Amygdala (tissue), 56 donors: ENCODE data around the gene DBNL.

ENCODE experiments used
- DNase-seq, 56 donors: peaks; one replicate each; lab custom pipeline; 2025; lab: John Stamatoyannopoulos, UW

The DBNL gene

DNA sequence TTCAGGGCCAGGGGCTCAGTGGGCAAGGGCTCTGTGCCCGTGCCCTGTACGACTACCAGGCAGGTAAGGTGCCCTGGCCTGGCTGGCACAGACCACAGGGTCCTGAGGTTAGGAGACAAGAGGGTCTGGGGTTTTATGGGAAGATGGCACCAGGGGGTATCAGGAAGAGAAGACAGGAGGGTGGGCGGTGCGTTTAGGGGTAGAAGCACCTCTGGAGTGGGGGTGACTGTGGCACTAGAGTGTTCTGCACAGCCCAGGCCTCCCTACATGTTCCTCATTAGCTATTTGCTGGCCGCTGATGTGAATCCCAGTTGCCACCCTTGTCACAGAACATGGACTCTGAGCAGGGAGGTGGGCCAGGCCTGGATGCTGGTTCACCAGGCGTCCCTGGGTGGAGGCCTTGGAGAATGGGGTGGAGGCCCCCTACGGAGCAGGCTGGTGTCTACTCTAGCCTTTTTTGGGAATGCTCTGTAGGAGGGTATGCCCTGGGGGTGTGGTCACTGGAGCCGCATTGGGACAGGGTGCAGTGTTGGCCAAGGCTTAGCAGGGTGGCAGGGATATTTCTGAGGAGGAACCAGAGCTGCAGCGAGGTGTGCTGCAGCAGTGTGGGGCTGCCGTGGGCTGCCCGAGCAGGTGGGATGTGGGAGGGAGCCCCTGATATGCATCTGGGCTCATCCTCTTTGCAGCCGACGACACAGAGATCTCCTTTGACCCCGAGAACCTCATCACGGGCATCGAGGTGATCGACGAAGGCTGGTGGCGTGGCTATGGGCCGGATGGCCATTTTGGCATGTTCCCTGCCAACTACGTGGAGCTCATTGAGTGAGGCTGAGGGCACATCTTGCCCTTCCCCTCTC is 15.8 kb downstream of the DBNL start:
- no peak for DNase-seq

DNA sequence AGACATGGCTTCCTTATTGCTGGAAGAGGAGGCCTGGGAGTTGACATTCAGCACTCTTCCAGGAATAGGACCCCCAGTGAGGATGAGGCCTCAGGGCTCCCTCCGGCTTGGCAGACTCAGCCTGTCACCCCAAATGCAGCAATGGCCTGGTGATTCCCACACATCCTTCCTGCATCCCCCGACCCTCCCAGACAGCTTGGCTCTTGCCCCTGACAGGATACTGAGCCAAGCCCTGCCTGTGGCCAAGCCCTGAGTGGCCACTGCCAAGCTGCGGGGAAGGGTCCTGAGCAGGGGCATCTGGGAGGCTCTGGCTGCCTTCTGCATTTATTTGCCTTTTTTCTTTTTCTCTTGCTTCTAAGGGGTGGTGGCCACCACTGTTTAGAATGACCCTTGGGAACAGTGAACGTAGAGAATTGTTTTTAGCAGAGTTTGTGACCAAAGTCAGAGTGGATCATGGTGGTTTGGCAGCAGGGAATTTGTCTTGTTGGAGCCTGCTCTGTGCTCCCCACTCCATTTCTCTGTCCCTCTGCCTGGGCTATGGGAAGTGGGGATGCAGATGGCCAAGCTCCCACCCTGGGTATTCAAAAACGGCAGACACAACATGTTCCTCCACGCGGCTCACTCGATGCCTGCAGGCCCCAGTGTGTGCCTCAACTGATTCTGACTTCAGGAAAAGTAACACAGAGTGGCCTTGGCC is 16.6 kb downstream of the DBNL start:
- DNase-seq = no peak

DNA sequence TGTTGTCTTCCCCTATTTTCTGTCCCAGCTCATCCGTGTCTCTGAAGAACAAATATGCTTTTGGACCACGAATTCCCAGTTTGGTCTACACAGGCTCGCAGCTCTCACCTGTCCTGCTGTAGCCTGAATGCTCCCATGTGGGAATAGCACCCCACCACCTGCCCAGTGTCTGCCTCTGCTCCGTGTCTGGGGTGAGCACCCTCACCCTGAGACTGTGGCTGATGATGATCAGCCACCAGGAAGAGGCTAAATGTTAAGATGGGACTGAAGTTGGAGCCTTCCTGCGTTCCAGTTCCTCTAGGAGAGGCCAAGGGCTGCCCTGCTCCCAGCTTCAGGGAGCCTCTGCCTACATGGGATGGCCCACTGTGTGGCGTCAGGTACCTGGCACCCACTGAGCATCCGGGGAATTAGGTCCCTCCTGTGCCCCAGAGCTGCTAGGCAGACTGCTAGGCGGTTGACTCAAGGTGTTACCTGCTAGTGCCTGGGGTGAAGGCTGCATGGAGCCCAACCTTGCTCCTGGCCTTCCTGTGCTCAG is 17.2 kb downstream of the DBNL start:
- DNase-seq = no peak

DNA sequence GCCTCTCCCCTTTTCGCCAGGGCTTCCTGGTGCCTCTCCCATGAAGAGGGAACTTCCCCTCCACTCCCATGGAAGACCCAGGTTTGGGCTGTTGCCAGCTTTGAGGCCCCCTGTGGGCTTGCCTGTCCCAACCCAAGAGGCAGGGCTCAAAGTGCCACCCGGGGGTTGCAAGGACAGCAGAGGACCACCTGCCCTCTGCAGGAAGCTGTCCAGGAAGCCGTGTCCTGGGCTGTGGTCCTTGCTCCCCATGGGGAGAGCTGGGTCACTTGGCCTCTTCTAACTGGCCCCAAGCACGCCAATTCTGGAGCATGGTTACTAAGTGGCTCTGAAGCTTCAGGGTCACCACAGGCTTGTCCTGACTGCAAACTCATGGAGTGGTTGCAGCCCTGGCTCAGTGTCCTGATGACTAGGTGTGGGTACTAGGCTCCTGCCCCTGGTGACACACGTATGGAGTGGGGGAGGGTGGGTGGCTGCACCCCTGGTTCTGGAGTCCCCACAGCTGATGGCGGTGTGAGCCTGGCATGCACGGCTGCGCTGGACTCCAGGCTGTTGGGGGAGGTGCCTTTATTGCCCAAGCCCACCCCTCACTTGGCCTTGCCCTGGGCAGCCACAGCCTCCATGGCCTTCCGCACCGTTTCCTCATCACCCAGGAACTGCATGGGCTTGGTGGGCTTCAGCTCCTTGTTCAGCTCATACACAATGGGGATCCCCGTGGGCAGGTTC is 17.8 kb downstream of the DBNL start:
- DNase-seq = no peak

DNA sequence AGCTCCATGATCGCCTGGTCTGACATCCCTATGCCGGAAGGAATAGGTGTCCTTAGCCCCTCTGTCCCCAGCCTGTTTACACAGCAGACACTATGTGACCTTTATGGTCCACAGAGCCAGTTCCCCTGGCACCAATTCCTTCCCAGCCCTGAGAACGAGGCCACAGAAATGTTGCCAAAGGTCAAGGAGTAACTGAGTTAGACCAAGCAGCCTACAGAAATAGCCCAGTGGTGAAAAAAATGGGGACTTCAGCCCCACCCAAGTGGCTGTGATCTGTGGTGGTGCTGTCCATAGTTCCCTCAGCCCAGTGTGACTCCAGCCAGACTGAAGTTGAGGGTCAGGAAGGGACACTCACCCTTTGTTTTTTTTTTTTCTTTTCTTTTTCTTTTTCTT is 18.4 kb downstream of the DBNL start:
- no peak for DNase-seq

DNA sequence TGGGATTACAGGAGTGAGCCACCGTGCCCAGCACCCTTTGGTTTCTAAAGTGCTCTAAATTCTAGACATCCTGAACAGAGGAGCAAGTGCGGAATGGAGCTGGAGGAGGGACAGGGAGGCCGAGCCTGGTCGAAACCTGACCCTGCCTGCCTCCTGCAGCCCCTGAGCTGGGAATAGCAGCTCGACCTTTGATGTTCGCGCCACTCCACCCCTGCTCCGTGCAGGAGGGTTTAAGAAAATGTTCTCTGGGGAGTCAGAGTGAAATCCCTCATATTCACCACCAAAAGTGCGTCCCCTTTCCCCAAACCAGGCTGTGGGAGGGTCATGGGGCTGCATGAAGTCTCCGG is 19.0 kb downstream of the DBNL start:
- no peak for DNase-seq

DNA sequence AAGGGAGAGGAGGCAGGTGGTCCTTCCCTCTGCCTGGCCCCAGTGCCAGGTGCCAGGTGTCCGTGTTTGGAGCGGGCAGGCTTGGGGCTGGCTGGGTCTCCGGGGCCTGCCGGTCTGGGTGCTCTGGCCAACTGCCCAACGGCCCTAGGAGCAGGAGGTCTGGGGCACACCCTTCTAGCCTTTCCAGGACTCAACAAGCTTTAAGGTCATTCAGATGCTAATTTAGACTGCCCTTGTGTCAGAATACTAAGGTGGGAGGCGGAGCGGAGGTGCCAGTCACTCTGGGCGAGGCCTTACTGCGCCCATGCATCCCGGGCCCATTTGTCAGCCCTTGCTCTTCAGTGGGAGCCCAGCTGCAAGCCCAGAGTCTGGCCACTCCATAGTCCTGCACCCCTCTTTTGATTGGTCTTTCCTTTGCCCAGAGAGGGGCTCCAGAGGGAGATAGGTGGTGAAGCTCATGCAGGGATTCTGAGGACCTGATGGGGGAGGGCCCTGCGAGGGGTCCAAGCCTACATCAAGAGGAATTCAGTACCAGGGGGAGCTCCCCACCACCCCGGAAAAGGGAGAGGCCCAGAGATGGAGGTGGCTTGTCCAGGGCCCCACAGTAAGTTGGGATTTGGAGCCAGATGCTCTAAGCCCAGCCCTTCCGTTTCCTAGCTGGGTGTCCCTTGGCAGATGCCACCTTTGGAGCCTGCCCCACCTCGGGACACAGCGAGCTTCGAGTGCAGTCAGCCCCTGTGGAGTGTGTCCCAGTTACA is 19.6 kb downstream of the DBNL start:
- no peak for DNase-seq

DNA sequence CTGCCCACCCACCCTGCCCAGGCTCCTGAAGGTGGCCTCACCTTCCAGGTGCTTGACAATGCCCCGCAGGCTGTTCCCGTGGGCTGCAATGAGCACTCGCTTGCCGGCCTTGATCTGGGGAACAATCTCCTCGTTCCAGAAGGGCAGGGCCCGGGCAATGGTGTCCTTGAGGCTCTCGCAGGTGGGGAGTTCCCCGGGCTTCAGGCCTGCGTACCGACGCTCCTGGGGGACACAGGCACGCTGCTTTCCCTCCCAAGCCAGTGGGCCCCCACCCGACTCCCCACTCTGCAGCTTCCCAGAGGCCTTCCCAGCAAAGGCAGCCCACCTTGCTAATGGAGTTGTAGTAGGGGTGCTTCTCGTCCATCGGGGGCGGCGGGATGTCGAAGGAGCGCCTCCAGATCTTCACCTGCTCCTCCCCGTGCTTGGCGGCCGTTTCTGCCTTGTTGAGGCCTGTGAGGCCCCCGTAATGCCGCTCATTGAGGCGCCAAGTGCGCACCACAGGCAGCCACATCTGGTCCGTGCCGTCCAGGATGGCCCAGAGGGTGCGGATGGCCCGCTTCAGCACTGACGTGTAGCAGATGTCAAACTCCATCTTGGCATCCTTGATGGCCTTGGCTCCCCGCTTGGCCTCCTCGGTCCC is 20.4 kb downstream of the DBNL start:
- no peak for DNase-seq

DNA sequence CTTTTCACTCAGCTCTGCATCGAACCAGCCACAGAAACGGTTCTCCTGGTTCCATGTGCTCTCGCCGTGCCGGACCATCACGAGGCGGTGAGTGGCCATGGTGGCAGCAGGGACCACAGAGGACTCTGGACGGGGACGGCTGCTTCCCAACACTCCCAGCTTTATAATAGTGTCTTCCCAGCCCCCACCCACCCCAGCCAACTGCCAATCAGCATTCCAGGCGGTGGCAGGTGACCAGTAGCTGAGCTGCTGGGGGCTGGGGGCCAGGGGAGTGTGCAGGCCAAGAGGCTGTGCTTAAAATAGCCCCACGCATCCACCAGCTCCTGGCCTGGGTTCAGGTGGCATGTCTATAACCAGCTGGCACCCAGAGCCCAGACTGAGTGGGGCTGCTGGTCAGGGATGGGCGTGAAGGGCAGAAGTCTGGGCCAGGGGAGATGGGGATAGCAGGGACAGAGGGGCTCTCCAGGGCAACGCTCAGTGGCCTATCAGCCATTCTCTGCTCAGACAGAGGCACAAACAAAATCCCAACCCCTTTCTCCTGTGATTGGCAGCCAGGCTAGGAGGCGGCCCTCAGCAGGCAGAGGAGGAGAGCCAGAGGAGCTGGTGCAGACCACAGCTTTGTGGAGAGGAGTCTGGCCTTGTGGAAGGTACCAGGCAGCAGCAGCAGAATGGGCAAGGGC is 21.1 kb downstream of the DBNL start, which contains the start of gene PGAM2:
PGAM2 (minus strand) TSS at position 137 of the 680 bp plus-strand sequence; CDS start at position 99, 38 bp downstream.
- peak in 38 of 56 donors; percentile 24 to 80 (median 60) for DNase-seq

DNA sequence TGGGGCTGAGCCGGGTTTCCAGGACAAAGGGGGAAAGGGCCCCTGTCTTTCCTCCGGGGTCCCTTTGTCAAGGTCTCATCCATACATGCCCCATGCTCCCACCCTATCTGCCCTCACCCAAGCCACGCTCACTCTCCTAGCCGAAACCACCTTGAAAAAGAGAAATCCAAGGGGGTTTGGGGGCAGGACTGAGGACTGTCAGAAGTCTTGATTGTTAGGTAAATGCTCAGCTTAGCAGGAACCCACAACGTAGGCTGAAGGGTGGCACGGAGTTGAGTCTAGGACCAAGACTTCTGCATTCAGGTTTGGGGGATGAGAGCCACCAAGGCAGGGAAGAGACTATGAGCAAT is 21.6 kb downstream of the DBNL start:
- DNase-seq = no peak

DNA sequence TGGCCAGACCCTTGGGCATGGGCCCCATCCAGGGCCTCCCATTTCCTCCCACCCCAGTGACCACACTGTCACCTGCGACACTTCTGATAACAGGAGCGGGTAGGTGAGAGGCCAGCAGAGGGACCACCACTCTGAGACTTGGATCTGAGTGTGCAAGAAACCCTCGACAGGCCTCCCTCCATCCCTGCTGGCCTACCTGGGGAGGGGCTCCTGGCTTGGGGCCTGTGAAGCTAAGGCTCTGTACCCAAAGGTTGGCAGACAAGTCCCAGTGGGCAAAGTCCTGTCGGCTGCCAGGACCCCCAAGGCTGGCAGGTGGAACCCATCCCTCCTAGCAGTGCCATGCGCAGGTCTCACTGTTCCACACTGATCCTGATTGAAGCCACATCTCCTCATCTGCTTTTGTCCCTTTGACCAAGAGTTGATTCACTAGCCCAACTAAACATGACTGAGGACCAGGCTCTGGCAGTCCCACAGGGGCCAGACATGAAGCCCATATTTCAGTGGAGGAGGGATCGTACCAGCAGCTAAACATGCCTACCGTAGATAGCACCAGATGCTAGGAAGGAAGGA is 22.1 kb downstream of the DBNL start:
- no peak for DNase-seq

DNA sequence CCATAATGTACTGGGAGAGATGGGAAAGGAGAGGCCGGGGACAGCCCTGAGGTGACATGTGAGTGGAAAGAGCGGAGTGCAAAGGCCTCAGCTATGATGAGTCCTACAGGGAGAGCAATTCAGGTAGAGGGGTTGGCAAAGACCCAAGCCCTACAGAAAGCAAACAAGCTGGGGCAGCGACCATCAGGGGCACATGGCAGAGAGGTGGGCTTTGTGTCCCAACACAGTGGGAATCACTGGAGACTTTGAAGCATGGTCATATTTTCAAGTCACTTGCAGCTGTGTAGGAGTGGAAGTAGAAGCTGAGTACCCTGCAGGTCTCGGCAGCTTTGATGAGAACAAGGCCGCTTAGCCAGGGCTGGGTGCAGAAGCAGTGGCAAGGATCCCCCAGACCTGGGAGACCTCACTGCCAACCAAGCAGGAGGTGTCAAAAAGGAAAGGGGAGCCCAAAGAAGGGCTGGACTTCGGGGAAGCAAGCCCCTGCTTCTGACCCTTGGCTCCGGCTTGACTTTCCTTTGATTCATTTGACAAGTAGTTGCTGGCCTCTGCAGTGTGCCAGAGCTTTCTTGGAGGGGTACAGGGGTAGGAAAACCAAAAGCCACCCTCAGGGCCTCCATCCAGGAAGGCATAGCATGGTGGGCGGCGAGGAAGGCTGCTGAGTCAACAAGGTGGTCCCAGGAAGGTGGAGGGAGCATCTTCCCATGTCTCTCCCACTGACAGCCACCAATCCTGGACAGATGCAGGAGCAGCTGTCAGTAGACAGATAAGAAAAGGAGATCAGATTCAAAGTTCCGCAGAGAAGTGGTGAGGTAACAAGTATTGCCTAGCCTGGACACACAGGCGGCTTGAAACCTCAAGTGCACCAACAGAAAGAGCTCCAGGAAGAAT is 22.8 kb downstream of the DBNL start:
- no peak for DNase-seq

DNA sequence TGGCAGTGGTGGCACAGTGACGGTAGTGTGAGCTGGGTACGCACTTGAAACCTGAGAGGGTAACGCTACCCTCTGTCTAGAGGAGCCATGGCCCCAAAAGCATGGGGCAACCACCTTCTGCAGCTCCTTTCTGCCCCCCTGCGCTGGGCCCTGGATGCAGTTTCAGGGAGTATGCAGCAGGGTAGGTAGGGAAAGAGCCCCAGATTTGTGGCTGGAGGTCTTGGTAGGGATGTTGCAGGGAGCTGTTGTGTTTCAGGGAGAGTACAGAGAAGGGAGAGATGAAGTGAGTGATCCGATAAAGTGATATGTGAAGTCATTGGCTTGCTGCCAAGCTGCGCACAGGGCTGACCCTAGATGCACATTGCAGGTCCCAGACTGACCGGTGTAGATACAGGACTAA is 23.6 kb downstream of the DBNL start:
- DNase-seq = no peak

DNA sequence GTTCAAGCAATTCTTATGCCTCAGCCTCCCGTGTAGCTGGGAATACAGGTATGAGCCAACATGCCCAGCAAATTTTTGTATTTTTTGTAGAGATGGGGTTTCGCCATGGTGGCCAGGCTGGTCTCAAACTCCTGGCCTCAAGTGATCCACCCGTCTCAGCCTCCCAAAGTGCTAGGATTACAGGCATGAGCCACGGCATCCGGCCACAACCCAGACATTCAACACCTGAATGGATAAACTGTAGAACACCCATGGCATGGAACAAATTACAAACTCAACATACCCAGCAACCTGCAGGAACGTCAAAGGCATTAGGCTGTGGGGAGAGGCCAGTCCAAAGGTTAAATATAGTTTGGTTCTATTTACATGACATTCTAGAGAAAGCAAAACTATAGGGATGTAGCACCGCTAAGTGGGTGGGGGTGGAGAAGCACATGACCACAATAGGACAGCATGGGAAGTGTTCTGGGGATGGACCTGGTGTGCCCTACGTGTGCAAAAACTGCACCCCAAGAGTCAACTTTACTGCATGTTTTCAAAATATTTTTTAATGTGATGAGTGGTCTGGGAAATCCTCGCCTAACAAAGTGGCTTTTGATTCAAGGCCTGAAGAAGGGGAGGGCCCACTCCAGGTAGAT is 27.3 kb downstream of the DBNL start:
- no peak for DNase-seq

DNA sequence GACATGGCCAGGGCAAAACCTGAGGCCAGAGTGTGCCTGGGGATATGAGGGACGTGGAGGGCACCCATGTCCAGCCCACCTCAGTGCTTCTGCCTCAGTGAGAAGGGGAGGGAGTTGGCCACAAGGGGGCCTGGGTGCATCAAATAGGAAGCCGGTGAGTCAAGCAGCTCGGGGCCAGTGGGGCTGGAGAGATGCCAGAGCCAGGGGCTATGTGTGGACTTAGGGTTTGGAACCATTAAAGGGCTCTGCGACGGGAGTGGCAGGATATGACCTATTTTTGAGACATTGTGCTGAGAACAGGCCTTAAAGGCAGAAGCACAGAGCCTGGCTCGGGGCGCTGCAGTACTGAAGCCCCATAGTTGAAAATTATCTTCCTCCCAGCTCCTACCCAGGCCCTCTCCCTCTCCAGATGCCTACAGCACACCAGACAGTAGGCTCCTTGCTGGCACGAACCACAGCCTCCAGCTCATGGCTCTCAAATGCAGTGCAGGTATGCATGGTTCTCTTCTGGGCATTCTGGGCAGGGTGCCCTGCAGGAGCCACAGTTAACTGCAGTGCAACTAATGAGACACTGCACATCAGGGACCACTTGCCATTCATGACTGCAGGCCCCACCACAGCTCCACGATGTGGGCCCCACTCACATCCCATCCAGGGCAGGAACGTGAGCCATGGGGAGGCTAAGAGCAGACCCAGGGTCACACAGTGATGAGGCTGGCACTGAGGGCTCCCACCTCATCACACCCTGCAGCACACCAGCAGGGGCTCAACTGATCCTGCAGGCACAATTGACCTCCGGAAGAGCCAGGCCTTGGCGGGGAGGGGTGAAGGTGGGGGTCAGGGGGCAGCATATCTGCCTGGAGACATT is 28.1 kb downstream of the DBNL start:
- DNase-seq = peak in 32 of 56 donors; percentile 11 to 67 (median 34)

DNA sequence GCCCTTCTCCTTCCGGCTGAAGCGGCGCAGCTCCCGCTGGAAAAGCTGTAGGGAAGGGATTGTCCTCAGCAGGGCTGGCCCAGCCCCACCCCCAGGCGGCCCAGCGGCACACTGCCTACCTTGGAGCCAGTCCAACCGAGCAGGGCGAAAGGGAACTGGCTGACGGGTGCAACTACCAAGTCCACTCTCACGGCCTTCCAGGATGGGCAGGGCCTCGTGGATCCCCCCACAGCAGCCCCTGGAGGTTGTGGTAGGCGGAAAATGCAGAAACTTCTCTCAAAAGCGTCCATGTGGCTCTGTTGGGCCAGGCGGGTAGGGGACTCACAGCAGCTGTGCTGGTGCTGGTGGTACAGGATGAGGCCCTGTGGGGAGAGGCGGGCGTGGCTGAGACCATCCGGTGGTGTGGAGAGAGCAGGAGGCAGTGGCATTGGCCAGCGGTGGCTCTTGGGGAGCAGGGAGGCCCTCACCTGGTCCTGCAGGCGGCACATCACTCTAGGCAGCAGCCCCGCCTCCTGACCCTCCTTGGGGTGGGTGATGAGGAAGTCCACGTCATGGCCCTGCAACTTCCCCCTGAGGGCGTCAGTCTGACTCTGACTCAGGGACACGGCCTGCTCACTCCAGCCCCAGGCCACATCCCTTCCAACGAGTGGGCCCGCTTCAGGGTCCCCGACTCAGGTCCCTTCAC is 29.3 kb downstream of the DBNL start:
- DNase-seq = peak in 48 of 56 donors; percentile 21 to 83 (median 64)
